ENCODE data around the gene SH2D2A. TPM values are rescaled to one million over a fixed set of nuclear protein-coding genes. Genes with fewer than 3 reads are reported as not detected.

The SH2D2A gene
- total and polyA plus RNA-seq, 8 donors = 0.36 to 4.4 (median 0.69) TPM

GRCh38 chr1:156848461-156849150 lies 32.0 kb upstream of the SH2D2A start:
- Histone ChIP-seq H3K27ac (no peak overlapping the region), H3K4me1 (peaks cover 5 to 11% of the 10 kb centered on the region in 2 donors), H3K9me3 (no peaks in the 10 kb centered on the region), H3K36me3 (no peaks in the 10 kb centered on the region), H3K4me3 (no peak overlapping the region), H3K27me3 (peaks cover 41 to 91% of the 10 kb centered on the region in 2 donors)
- ATAC-seq (peak; percentile 65), DNase-seq (no peak)
- no peak for TF ChIP-seq CTCF (IDR thresholded peaks at IDR 0.05)
- intact Hi-C loops (cut with DNase I) = no loop called here

GRCh38 chr1:156847591-156848460 lies 31.2 kb upstream of the SH2D2A start:
- H3K27me3 ChIP-seq = peaks cover 43 to 93% of the 10 kb centered on the region in 2 donors
- no peak overlapping the region for H3K27ac ChIP-seq
- ATAC-seq (no peak), DNase-seq (no peak)
- H3K4me3 ChIP-seq = no peak overlapping the region
- intact Hi-C loops (cut with DNase I) = no loop called here
- no peaks in the 10 kb centered on the region for H3K9me3 ChIP-seq
- TF ChIP-seq CTCF (IDR thresholded peaks at IDR 0.05) = no peak
- peaks cover 5 to 11% of the 10 kb centered on the region in 2 donors for H3K4me1 ChIP-seq
- H3K36me3 ChIP-seq = no peaks in the 10 kb centered on the region

- no peak overlapping the region for H3K4me3 ChIP-seq
- DNase-seq = no peak
- H3K4me1 ChIP-seq = peaks cover 5 to 11% of the 10 kb centered on the region in 2 donors
- TF ChIP-seq CTCF (IDR thresholded peaks at IDR 0.05) = no peak
- no peak for ATAC-seq
- no peak overlapping the region for H3K27ac ChIP-seq
- H3K36me3 ChIP-seq = no peaks in the 10 kb centered on the region
- H3K27me3 ChIP-seq = peaks cover 43 to 97% of the 10 kb centered on the region in 2 donors
- intact Hi-C loops (cut with DNase I) = no loop called here
- no peaks in the 10 kb centered on the region for H3K9me3 ChIP-seq
Observed at GRCh38 chr1:156846643-156847042, 30.0 kb upstream of the SH2D2A start.

GRCh38 chr1:156845953-156846545 lies 29.4 kb upstream of the SH2D2A start:
- ATAC-seq (no peak), DNase-seq (no peak)
- no peak for TF ChIP-seq CTCF (IDR thresholded peaks at IDR 0.05)
- no peak overlapping the region for H3K27ac ChIP-seq
- peaks cover 43 to 97% of the 10 kb centered on the region in 2 donors for H3K27me3 ChIP-seq
- H3K4me1 ChIP-seq = peaks cover 5 to 11% of the 10 kb centered on the region in 2 donors
- H3K4me3 ChIP-seq = no peak overlapping the region
- no peaks in the 10 kb centered on the region for H3K9me3 ChIP-seq
- intact Hi-C loops (cut with DNase I) = no loop called here
- H3K36me3 ChIP-seq = no peaks in the 10 kb centered on the region
